Measurements from ENCODE around the gene GREM2.

- no peak for TF ChIP-seq EZH2 (IDR thresholded peaks at IDR 0.05; ENCODE audit: borderline replicate concordance, control insufficient read depth, low read depth, low read length)
- TF ChIP-seq EP300 (IDR thresholded peaks at IDR 0.05; ENCODE audit: borderline replicate concordance in 1 of 2, control insufficient read depth in 1 of 2, low read depth in 2 of 2, low read length in 2 of 2) = no peak
- TF ChIP-seq POLR2AphosphoS2 (IDR thresholded peaks at IDR 0.05; ENCODE audit: low read depth, low read length) = no peak
- TF ChIP-seq, protein P1, sequence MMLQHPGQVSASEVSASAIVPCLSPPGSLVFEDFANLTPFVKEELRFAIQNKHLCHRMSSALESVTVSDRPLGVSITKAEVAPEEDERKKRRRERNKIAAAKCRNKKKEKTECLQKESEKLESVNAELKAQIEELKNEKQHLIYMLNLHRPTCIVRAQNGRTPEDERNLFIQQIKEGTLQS (IDR thresholded peaks at IDR 0.05; ENCODE audit: borderline replicate concordance, extremely low read depth, low read depth, low read length) = no peak
- TF ChIP-seq, protein P2, sequence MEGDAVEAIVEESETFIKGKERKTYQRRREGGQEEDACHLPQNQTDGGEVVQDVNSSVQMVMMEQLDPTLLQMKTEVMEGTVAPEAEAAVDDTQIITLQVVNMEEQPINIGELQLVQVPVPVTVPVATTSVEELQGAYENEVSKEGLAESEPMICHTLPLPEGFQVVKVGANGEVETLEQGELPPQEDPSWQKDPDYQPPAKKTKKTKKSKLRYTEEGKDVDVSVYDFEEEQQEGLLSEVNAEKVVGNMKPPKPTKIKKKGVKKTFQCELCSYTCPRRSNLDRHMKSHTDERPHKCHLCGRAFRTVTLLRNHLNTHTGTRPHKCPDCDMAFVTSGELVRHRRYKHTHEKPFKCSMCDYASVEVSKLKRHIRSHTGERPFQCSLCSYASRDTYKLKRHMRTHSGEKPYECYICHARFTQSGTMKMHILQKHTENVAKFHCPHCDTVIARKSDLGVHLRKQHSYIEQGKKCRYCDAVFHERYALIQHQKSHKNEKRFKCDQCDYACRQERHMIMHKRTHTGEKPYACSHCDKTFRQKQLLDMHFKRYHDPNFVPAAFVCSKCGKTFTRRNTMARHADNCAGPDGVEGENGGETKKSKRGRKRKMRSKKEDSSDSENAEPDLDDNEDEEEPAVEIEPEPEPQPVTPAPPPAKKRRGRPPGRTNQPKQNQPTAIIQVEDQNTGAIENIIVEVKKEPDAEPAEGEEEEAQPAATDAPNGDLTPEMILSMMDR (IDR thresholded peaks at IDR 0.05 in 2 of 3, conservative IDR thresholded peaks at IDR 0.05 in 1 of 3; ENCODE audit: control insufficient read depth in 2 of 3, extremely low read depth in 1 of 3, insufficient read depth in 1 of 3, low read depth in 3 of 3, low read length in 3 of 3) = no peak
- no peak for TF ChIP-seq POLR2AphosphoS5 (IDR thresholded peaks at IDR 0.05; ENCODE audit: low read length)
- no peak for TF ChIP-seq CEBPB (IDR thresholded peaks at IDR 0.05; ENCODE audit: borderline replicate concordance in 1 of 2, low read depth in 2 of 2, low read length in 2 of 2)
- TF ChIP-seq, protein P3, sequence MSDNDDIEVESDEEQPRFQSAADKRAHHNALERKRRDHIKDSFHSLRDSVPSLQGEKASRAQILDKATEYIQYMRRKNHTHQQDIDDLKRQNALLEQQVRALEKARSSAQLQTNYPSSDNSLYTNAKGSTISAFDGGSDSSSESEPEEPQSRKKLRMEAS (IDR thresholded peaks at IDR 0.05; ENCODE audit: low read depth, low read length) = no peak
- no peak for TF ChIP-seq NRF1 (conservative IDR thresholded peaks at IDR 0.05; ENCODE audit: low read depth, low read length)
- TF ChIP-seq POLR2A (IDR thresholded peaks at IDR 0.05; ENCODE audit: low read depth, low read length) = no peak
- TF ChIP-seq MXI1 (IDR thresholded peaks at IDR 0.05; ENCODE audit: low read depth, low read length) = no peak
- no peak for TF ChIP-seq ETV6 (conservative IDR thresholded peaks at IDR 0.05 in 1 of 2, IDR thresholded peaks at IDR 0.05 in 1 of 2; ENCODE audit: borderline replicate concordance in 1 of 2, low read depth in 1 of 2)
- TF ChIP-seq ELK1 (IDR thresholded peaks at IDR 0.05; ENCODE audit: low read depth, low read length) = no peak
These were observed 116.4 kb downstream of the GREM2 start for GRCh38 chr1:240495601-240496000.

All from GM12878 (cell line).